H4 (cell line): ENCODE data around the gene FBXO27. TPM values are rescaled to one million over a fixed set of nuclear protein-coding genes. Genes with fewer than 3 reads are reported as not detected.
A peak's percentile ranks its signal among the peaks of the same experiment; 100 is the strongest.
"Not testable (repeated sequence)": the region's sequence is repeated elsewhere in the genome, so short reads cannot be mapped to it uniquely, and the experiment has no call there.

Experiments used
- DNase-seq: peaks from one replicate; pipeline ENCODE4 v3.0.0-alpha.2; 2015; ENCODE audit warnings: low spot score
- total RNA-seq: library from RNA; depleted of rRNA; stranded (reverse); fragments of >200 nt; shearing (Covaris generic); gene quantifications from 2 replicates; pipeline ENCODE4 v1.2.3, GENCODE V29; 2014

FBXO27 gene
- total RNA-seq, 1 experiment from 2014 or later: 4.5 TPM

GRCh38 chr19:39038098-39038497, 5.7 kb upstream of the FBXO27 start:
- DNase-seq: peak; percentile 68

- no peak for DNase-seq
Measured at GRCh38 chr19:39037194-39037593, 4.8 kb upstream of the FBXO27 start.

GRCh38 chr19:39036581-39036980, 4.2 kb upstream of the FBXO27 start:
- no peak for DNase-seq

GRCh38 chr19:39031368-39032062, 834 bp downstream of the FBXO27 start:
- peak; percentile 93 for DNase-seq

- DNase-seq: peak; percentile 38
Measured at GRCh38 chr19:39030854-39031367, 1.4 kb downstream of the FBXO27 start.

- DNase-seq: no peak
Measured at GRCh38 chr19:39024875-39025641, 7.3 kb downstream of the FBXO27 start.

- DNase-seq: no peak
Measured at GRCh38 chr19:39021063-39021462, 11.3 kb downstream of the FBXO27 start.

- no peak for DNase-seq
Measured at GRCh38 chr19:39017646-39018045, 14.7 kb downstream of the FBXO27 start.

GRCh38 chr19:39017026-39017425, 15.3 kb downstream of the FBXO27 start:
- DNase-seq: no peak

- DNase-seq: no peak
Measured at GRCh38 chr19:39014037-39014436, 18.3 kb downstream of the FBXO27 start.

- no peak for DNase-seq
Measured at GRCh38 chr19:39009001-39009400, 23.3 kb downstream of the FBXO27 start.

- no peak for DNase-seq
Measured at GRCh38 chr19:39008137-39008536, 24.2 kb downstream of the FBXO27 start.

- no peak for DNase-seq
Measured at GRCh38 chr19:39007096-39007495, 25.3 kb downstream of the FBXO27 start.

- DNase-seq: no peak
Measured at GRCh38 chr19:39004403-39004802, 27.9 kb downstream of the FBXO27 start.

- no peak for DNase-seq
Measured at GRCh38 chr19:39003796-39004195, 28.6 kb downstream of the FBXO27 start.

- no peak for DNase-seq
Measured at GRCh38 chr19:39003188-39003587, 29.2 kb downstream of the FBXO27 start.

GRCh38 chr19:39001041-39001440, 31.3 kb downstream of the FBXO27 start:
- no peak for DNase-seq

- DNase-seq: not testable (repeated sequence)
Measured at GRCh38 chr19:38997576-38997975, 34.8 kb downstream of the FBXO27 start.

GRCh38 chr19:38993271-38993670, 39.1 kb downstream of the FBXO27 start:
- DNase-seq: peak; percentile 74

GRCh38 chr19:38990949-38991697, 41.2 kb downstream of the FBXO27 start:
- peak; percentile 49 for DNase-seq

- not testable (repeated sequence) for DNase-seq
Measured at GRCh38 chr19:38989614-38990013, 42.7 kb downstream of the FBXO27 start.

GRCh38 chr19:38989066-38989605, 43.2 kb downstream of the FBXO27 start:
- DNase-seq: peak; percentile 95
